Measurements from ENCODE around the gene UNC50. TPM values are rescaled to one million over a fixed set of nuclear protein-coding genes. Genes with fewer than 3 reads are reported as not detected.

The UNC50 gene
- total RNA-seq, 4 donors from 2014 or later: 30.3 to 43.1 (median 30.5) TPM

DNA sequence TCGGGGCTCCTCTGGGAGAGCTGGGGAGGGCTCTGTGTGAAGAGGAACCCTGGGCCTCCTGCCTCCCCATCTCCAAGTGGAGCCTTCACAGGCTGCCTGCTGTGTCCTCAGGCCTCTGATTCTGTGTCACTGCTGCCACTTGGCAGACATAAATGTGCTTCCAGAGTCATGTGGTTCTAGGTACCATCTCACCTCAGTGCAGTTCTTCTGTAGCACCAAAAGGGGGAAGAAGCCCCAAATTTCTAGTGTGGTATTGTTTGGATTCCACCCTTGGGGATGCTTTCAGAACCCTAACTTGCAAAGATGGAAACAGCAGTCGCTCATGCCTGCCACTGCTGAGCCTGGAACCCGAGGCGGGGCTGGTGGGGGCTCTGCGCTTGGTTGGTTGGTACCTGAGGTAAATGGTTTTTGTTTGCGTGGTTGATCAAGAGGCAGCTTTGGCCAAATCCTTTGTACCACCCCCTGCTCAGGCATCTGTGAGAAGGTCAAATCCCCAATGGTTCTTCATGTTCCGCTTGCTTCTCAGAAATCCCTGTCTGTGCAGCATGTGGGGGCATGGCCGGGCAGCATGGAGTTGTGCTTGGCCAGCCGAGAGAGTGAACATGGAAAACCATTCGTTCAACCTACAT is 27.6 kb upstream of the UNC50 start:
- in situ Hi-C loops (cut with MboI; ENCODE audit: low sequenced_read_pairs in 4 of 4) (no loop called here), intact Hi-C loops (cut with DNase I; ENCODE audit: low total_unique reads) (no loop called here)
- Histone ChIP-seq H3K27ac (no peak overlapping the region), H3K4me3 (no peak overlapping the region), H3K9me3 (no peaks in the 10 kb centered on the region), H3K4me1 (no peaks in the 10 kb centered on the region), H3K27me3 (no peaks in the 10 kb centered on the region), H3K36me3 (peaks cover 0 to 33% of the 10 kb centered on the region in 2 donors)
- DNase-seq (no peak), ATAC-seq (no peak)
- no peak for TF ChIP-seq POLR2A (IDR thresholded peaks at IDR 0.05)
- TF ChIP-seq, protein P1, sequence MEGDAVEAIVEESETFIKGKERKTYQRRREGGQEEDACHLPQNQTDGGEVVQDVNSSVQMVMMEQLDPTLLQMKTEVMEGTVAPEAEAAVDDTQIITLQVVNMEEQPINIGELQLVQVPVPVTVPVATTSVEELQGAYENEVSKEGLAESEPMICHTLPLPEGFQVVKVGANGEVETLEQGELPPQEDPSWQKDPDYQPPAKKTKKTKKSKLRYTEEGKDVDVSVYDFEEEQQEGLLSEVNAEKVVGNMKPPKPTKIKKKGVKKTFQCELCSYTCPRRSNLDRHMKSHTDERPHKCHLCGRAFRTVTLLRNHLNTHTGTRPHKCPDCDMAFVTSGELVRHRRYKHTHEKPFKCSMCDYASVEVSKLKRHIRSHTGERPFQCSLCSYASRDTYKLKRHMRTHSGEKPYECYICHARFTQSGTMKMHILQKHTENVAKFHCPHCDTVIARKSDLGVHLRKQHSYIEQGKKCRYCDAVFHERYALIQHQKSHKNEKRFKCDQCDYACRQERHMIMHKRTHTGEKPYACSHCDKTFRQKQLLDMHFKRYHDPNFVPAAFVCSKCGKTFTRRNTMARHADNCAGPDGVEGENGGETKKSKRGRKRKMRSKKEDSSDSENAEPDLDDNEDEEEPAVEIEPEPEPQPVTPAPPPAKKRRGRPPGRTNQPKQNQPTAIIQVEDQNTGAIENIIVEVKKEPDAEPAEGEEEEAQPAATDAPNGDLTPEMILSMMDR (IDR thresholded peaks at IDR 0.05 in 4 of 5, conservative IDR thresholded peaks at IDR 0.05 in 1 of 5): no peak

DNA sequence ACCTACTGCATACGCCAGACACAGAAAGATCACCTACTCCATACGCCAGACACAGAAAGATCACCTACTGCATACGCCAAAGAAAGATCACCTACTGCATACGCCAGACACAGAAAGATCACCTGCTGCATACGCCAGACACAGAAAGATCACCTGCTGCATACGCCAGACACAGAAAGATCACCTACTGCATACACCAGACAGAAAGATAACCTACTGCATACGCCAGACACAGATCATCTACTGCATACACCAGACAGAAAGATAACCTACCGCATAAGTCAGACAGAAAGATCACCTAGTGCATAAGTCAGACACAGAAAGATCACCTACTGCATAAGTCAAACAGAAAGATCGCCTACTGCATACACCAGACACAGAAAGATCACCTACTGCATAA is 25.9 kb upstream of the UNC50 start:
- no peak overlapping the region for H3K27ac ChIP-seq
- no peaks in the 10 kb centered on the region for H3K27me3 ChIP-seq
- TF ChIP-seq, protein P1 (IDR thresholded peaks at IDR 0.05 in 4 of 5, conservative IDR thresholded peaks at IDR 0.05 in 1 of 5): no peak
- no peak for TF ChIP-seq POLR2A (IDR thresholded peaks at IDR 0.05)
- no peaks in the 10 kb centered on the region for H3K9me3 ChIP-seq
- no peak overlapping the region for H3K4me3 ChIP-seq
- ATAC-seq: no peak
- in situ Hi-C loops (cut with MboI; ENCODE audit: low sequenced_read_pairs in 4 of 4) (no loop called here), intact Hi-C loops (cut with DNase I; ENCODE audit: low total_unique reads) (no loop called here)
- DNase-seq: no peak
- H3K36me3 ChIP-seq: peaks cover 0 to 26% of the 10 kb centered on the region in 2 donors
- no peaks in the 10 kb centered on the region for H3K4me1 ChIP-seq

- in situ Hi-C loops (cut with MboI; ENCODE audit: low sequenced_read_pairs in 4 of 4) (no loop called here), intact Hi-C loops (cut with DNase I; ENCODE audit: low total_unique reads) (no loop called here)
- Histone ChIP-seq H3K27ac (no peak overlapping the region), H3K27me3 (no peaks in the 10 kb centered on the region), H3K36me3 (peaks cover 0 to 18% of the 10 kb centered on the region in 2 donors), H3K9me3 (no peaks in the 10 kb centered on the region), H3K4me1 (no peaks in the 10 kb centered on the region), H3K4me3 (no peak overlapping the region)
- TF ChIP-seq, protein P1 (IDR thresholded peaks at IDR 0.05 in 4 of 5, conservative IDR thresholded peaks at IDR 0.05 in 1 of 5): no peak
- TF ChIP-seq POLR2A (IDR thresholded peaks at IDR 0.05): no peak
- ATAC-seq (no peak), DNase-seq (no peak)
Observed at GRCh38 chr2:98583276-98583675, 25.1 kb upstream of the UNC50 start.

DNA sequence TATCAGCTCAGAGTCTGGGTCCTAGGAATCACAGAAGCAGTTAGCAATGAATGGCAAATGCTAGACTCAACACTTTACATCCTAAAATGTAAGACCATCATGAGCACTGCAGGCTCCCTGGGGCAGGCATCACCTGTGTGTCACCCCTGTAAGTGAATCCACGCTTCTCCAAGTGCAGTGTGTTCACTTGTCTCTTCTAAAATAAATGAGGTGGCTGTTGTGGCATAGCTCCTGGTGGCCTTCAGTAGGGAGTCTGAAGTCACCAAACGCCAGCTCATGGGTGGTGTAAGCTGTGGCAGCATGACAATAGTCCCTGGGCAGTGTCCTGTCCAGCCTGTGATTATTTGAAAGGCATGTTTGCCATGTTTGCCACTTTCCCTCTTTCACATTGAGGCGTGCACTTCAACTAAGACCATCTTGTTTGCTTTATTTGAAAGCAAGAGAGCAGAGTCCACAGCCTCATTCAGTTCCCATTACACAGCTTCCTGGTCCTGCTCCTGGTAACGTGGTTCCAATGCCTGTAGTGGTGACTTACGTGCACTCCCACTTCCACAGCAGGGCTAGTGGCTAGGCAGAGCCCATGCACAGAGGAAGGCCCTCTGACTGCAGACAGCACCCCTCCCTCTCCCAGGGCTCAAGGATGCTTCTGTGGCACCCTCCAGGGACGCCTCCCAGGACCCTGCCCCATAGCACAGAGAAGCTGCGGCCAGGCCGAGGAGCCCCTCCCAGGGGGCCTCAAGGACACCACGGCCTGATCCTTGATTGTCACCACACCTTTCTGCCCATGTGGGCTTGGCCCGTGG is 24.4 kb upstream of the UNC50 start:
- Histone ChIP-seq H3K4me3 (no peak overlapping the region), H3K36me3 (peaks cover 0 to 14% of the 10 kb centered on the region in 2 donors), H3K27me3 (no peaks in the 10 kb centered on the region), H3K27ac (no peak overlapping the region), H3K4me1 (no peaks in the 10 kb centered on the region), H3K9me3 (no peaks in the 10 kb centered on the region)
- no peak for ATAC-seq
- in situ Hi-C loops (cut with MboI; ENCODE audit: low sequenced_read_pairs in 4 of 4): no loop called here
- no peak for TF ChIP-seq POLR2A (IDR thresholded peaks at IDR 0.05)
- TF ChIP-seq, protein P1 (IDR thresholded peaks at IDR 0.05 in 4 of 5, conservative IDR thresholded peaks at IDR 0.05 in 1 of 5): no peak
- intact Hi-C loops (cut with DNase I; ENCODE audit: low total_unique reads): no loop called here
- DNase-seq: no peak
